H1 (cell line): ENCODE data around the gene AGER. TPM values are rescaled to one million over a fixed set of nuclear protein-coding genes. Genes with fewer than 3 reads are reported as not detected.

Experiments used
- BACH1 ChIP-seq: IDR thresholded peaks from 2 replicates; pipeline ENCODE4 v1.6.1; 2012; ENCODE audit warnings: low read length, improper control_type of control experiment
- CBX5 ChIP-seq: fragments of 300-800, 300-1000 bp; sonication (generic); IDR thresholded peaks from 2 replicates; pipeline ENCODE4 v1.7.1; 2016; ENCODE audit warnings: antibody characterized with exemption, low read length, low read depth
- CEBPB ChIP-seq: IDR thresholded peaks from 2 replicates; pipeline ENCODE4 v1.6.1; 2012; ENCODE audit warnings: low read depth, low read length
- CHD2 ChIP-seq: IDR thresholded peaks from 2 replicates; pipeline ENCODE4 v1.6.1; 2012; ENCODE audit warnings: low read length, improper control_type of control experiment
- CREB1 ChIP-seq: IDR thresholded peaks from 2 replicates; pipeline ENCODE4 v1.6.1; 2012; ENCODE audit warnings: inconsistent platforms
- CTCF ChIP-seq, 3 experiments: IDR thresholded peaks; 1 replicate in 2 of 3; 2 replicates in 1 of 3; pipeline versions ENCODE4 v1.5.1 to v1.6.1; 2011; ENCODE audit warnings: low read length in 3 of 3, mild to moderate bottlenecking in 3 of 3, inconsistent platforms in 2 of 3, low read depth in 1 of 3, moderate library complexity in 1 of 3; ENCODE audit not compliant: insufficient read depth in 1 of 3; ENCODE audit errors: control extremely low read depth in 1 of 3
- E2F6 ChIP-seq: IDR thresholded peaks from 2 replicates; pipeline ENCODE4 v1.6.1; 2012; ENCODE audit warnings: inconsistent platforms
- HDAC2 ChIP-seq, 2 experiments: fragments of 300-600 bp in 1 of 2; sonication (generic) in 1 of 2; IDR thresholded peaks; 2 replicates each; pipeline ENCODE4 v1.6.1; 2011 to 2012; ENCODE audit warnings: low read depth in 2 of 2, low read length in 2 of 2, mild to moderate bottlenecking in 2 of 2, moderate library complexity in 2 of 2, borderline replicate concordance in 1 of 2, inconsistent platforms in 1 of 2
- JUN ChIP-seq: IDR thresholded peaks from 2 replicates; pipeline ENCODE4 v1.6.1; 2011; ENCODE audit warnings: low read depth, mild to moderate bottlenecking, improper control_type of control experiment, low read length
- KDM4A ChIP-seq: IDR thresholded peaks from one replicate; pipeline ENCODE4 v1.7.1; 2012; ENCODE audit warnings: low read depth, mild to moderate bottlenecking, moderate library complexity, low read length, inconsistent platforms; ENCODE audit not compliant: severe bottlenecking
- MAFK ChIP-seq: IDR thresholded peaks from 2 replicates; pipeline ENCODE4 v1.6.1; 2012; ENCODE audit warnings: low read depth, mild to moderate bottlenecking, improper control_type of control experiment, low read length
- MAX ChIP-seq: IDR thresholded peaks from 2 replicates; pipeline ENCODE4 v1.6.1; 2012; ENCODE audit warnings: inconsistent platforms
- POLR2A ChIP-seq, 2 experiments: IDR thresholded peaks; 1 replicate in 1 of 2; 2 replicates in 1 of 2; pipeline ENCODE4 v1.6.1; 2011; ENCODE audit warnings: low read depth in 2 of 2, low read length in 2 of 2, mild to moderate bottlenecking in 2 of 2; ENCODE audit errors: control extremely low read depth in 1 of 2
- POU5F1 ChIP-seq: IDR thresholded peaks from 2 replicates; pipeline ENCODE4 v1.6.1; 2011; ENCODE audit warnings: low read depth, mild to moderate bottlenecking, low read length, moderate library complexity
- RFX5 ChIP-seq: IDR thresholded peaks from 2 replicates; pipeline ENCODE4 v1.6.1; 2011; ENCODE audit warnings: low read depth, low read length, improper control_type of control experiment, borderline replicate concordance
- RNF2 ChIP-seq: fragments of 200-900, 300-1000 bp; sonication (generic); IDR thresholded peaks from 2 replicates; pipeline ENCODE4 v1.7.1; 2016; ENCODE audit warnings: borderline replicate concordance, low read depth, mild to moderate bottlenecking, antibody characterized with exemption, low read length; ENCODE audit not compliant: poor library complexity, severe bottlenecking; ENCODE audit errors: missing control alignments
- SIN3A ChIP-seq, 2 experiments: IDR thresholded peaks in 1 of 2; conservative IDR thresholded peaks in 1 of 2; 2 replicates each; pipeline ENCODE4 v1.6.1; 2011 to 2012; ENCODE audit warnings: low read length in 2 of 2, improper control_type of control experiment in 1 of 2, low read depth in 1 of 2, mild to moderate bottlenecking in 1 of 2
- SP1 ChIP-seq: IDR thresholded peaks from 2 replicates; pipeline ENCODE4 v1.6.1; 2011; ENCODE audit warnings: low read depth, low read length
- SP4 ChIP-seq: IDR thresholded peaks from 2 replicates; pipeline ENCODE4 v1.6.1; 2012; ENCODE audit warnings: low read length, inconsistent platforms
- TAF1 ChIP-seq: IDR thresholded peaks from 2 replicates; pipeline ENCODE4 v1.6.1; 2011; ENCODE audit warnings: mild to moderate bottlenecking, low read depth, low read length
- TAF7 ChIP-seq: optimal IDR thresholded peaks from 2 replicates; pipeline ENCODE3; 2011; ENCODE audit warnings: low read depth, mild to moderate bottlenecking, inconsistent platforms, low read length, moderate library complexity, borderline replicate concordance
- polyA plus RNA-seq, 7 experiments: library from polyadenylated mRNA; depleted of rRNA in 3 of 7; stranded (reverse) in 5 of 7; unstranded in 2 of 7; fragments of >200 nt in 5 of 7; fragments of 200-250 nt in 2 of 7; gene quantifications; 1 replicate in 5 of 7; 2 replicates in 1 of 7; 4 replicates in 1 of 7; pipeline versions ENCODE4 v1.2.1 to v1.2.3, GENCODE V29; 2011 to 2013; ENCODE audit warnings: missing spikeins in 2 of 7, mixed read lengths in 2 of 7
- total RNA-seq: library from RNA; stranded (reverse); fragmentation: NEBNext Ultra II Directional; extraction: Animal tissue kit (Norgen Biotek cat#: 25700); gene quantifications from 2 replicates; pipeline ENCODE4 v1.2.1, GENCODE V29; 2021

AGER gene
- total and polyA plus RNA-seq, 2 of the 8 experiments (the other 6 are each of a cell fraction or from before 2014, with no cell fraction given): 3.8 to 10.9 TPM

GRCh38 chr6:32177788-32178546 lies 6.1 kb downstream of the AGER start, which contains the start of gene RNF5 (continued):
- TF ChIP-seq TAF7: no peak
- TF ChIP-seq SP1: peak; percentile 98
- no peak for TF ChIP-seq BACH1
- TF ChIP-seq SIN3A (conservative IDR thresholded peaks at IDR 0.05 in 1 of 2, IDR thresholded peaks at IDR 0.05 in 1 of 2; ENCODE audit: low read depth in 1 of 2, low read length in 2 of 2): peak in 1 of 2 experiments; percentile 20; a peak in 2 of 4 replicates
- peak; percentile 71 for TF ChIP-seq E2F6
- no peak for TF ChIP-seq JUN
- TF ChIP-seq HDAC2 (IDR thresholded peaks at IDR 0.05; ENCODE audit: borderline replicate concordance in 1 of 2, low read depth in 2 of 2, low read length in 2 of 2): no peak
- TF ChIP-seq RFX5: 0 out of 2 replicates have a peak, but pooled peaks have one; percentile 5
- no peak for TF ChIP-seq CBX5
- peak; percentile 63; the same call in 1 of the 2 replicates for TF ChIP-seq SP4
- peak; percentile 49; the same call in 1 of the 2 replicates for TF ChIP-seq CREB1
- peak; percentile 84 for TF ChIP-seq MAX
- peak; percentile 38 for TF ChIP-seq KDM4A
- TF ChIP-seq POU5F1: no peak
- TF ChIP-seq CEBPB: no peak
- peak; percentile 83; the same call in 1 of the 2 replicates for TF ChIP-seq MAFK
- TF ChIP-seq CTCF (IDR thresholded peaks at IDR 0.05; ENCODE audit: control extremely low read depth in 1 of 3, insufficient read depth in 1 of 3, low read depth in 1 of 3, low read length in 3 of 3): no peak
- TF ChIP-seq TAF1: no peak; the same call in 1 of the 2 replicates
- peak; percentile 81 for TF ChIP-seq CHD2
- TF ChIP-seq POLR2A (IDR thresholded peaks at IDR 0.05; ENCODE audit: control extremely low read depth in 1 of 2, low read depth in 2 of 2, low read length in 2 of 2): peak in 1 of 2 experiments; percentile 71; a peak in 1 of 3 replicates
- no peak for TF ChIP-seq RNF2
